NCI-H748 treated with DMSO at 0.1 percent for 48 hours (cell line): ENCODE measurements around the gene ATP8B4.
"Not testable (repeated sequence)": the region's sequence is repeated elsewhere in the genome, so short reads cannot be mapped to it uniquely, and the experiment has no call there.

Experiments
- DNase-seq: peaks from one replicate; lab custom pipeline; 2025; lab: John Stamatoyannopoulos, UW

The ATP8B4 gene

GRCh38 chr15:50140983-50141382, 21.9 kb upstream of the ATP8B4 start:
- no peak for DNase-seq

GRCh38 chr15:50140098-50140497, 21.1 kb upstream of the ATP8B4 start:
- DNase-seq: no peak

GRCh38 chr15:50138391-50138790, 19.4 kb upstream of the ATP8B4 start:
- no peak for DNase-seq

GRCh38 chr15:50137893-50138292, 18.9 kb upstream of the ATP8B4 start:
- no peak for DNase-seq

- DNase-seq: no peak
These were observed 18.3 kb upstream of the ATP8B4 start for GRCh38 chr15:50137330-50137761.

- no peak for DNase-seq
These were observed 16.1 kb upstream of the ATP8B4 start for GRCh38 chr15:50135031-50135551.

GRCh38 chr15:50134524-50135024, 15.5 kb upstream of the ATP8B4 start:
- DNase-seq: no peak

GRCh38 chr15:50132251-50132984, 13.4 kb upstream of the ATP8B4 start:
- not testable (repeated sequence) for DNase-seq

- no peak for DNase-seq
These were observed 12.6 kb upstream of the ATP8B4 start for GRCh38 chr15:50131617-50132016.

GRCh38 chr15:50128266-50128665, 9.2 kb upstream of the ATP8B4 start:
- DNase-seq: no peak

GRCh38 chr15:50127255-50127777, 8.3 kb upstream of the ATP8B4 start:
- no peak for DNase-seq

GRCh38 chr15:50126072-50126471, 7.0 kb upstream of the ATP8B4 start:
- no peak for DNase-seq

- no peak for DNase-seq
These were observed 5.6 kb upstream of the ATP8B4 start for GRCh38 chr15:50124631-50125030.

- no peak for DNase-seq
These were observed 5.0 kb upstream of the ATP8B4 start for GRCh38 chr15:50123861-50124557.

- DNase-seq: no peak
These were observed 1.7 kb upstream of the ATP8B4 start for GRCh38 chr15:50120729-50121128.

- DNase-seq: no peak
These were observed 1.5 kb downstream of the ATP8B4 start for GRCh38 chr15:50117431-50118027.

- no peak for DNase-seq
These were observed 2.6 kb downstream of the ATP8B4 start for GRCh38 chr15:50116477-50116876.

GRCh38 chr15:50113992-50114780, 4.8 kb downstream of the ATP8B4 start:
- DNase-seq: no peak

GRCh38 chr15:50113187-50113505, 5.9 kb downstream of the ATP8B4 start:
- DNase-seq: no peak

- no peak for DNase-seq
These were observed 6.4 kb downstream of the ATP8B4 start for GRCh38 chr15:50112488-50113186.

- DNase-seq: no peak
These were observed 8.7 kb downstream of the ATP8B4 start for GRCh38 chr15:50110285-50110684.
